Liver (tissue), 3 donors: ENCODE data around the gene ADIRF.

Experiments
- RAD21 ChIP-seq, 2 donors: IDR thresholded peaks; 2 replicates each; pipeline ENCODE4 v1.6.1; 2016; ENCODE audit warnings: antibody characterized with exemption in 2 of 2, mild to moderate bottlenecking in 2 of 2
- RXRA ChIP-seq, 2 donors: IDR thresholded peaks; 2 replicates each; pipeline ENCODE4 v1.6.1; 2017 to 2018; ENCODE audit warnings: antibody characterized with exemption in 2 of 2, mild to moderate bottlenecking in 1 of 2
- YY1 ChIP-seq: IDR thresholded peaks from 2 replicates; pipeline ENCODE4 v1.6.1; 2016; ENCODE audit warnings: antibody characterized with exemption, mild to moderate bottlenecking
- TF ChIP-seq, protein P1 (sequence below): fragments of 150-350 bp; IDR thresholded peaks from 2 replicates; pipeline ENCODE4 v1.5.1; 2017; ENCODE audit warnings: improper control_type of control experiment, low read depth, low read length; ENCODE audit not compliant: missing input control
- TF ChIP-seq, protein P2 (sequence below): IDR thresholded peaks from 2 replicates; pipeline ENCODE4 v1.6.1; 2016; ENCODE audit warnings: antibody characterized with exemption, mild to moderate bottlenecking
- TF ChIP-seq, protein P3 (sequence below): IDR thresholded peaks from 2 replicates; pipeline ENCODE4 v1.6.1; 2016; ENCODE audit warnings: antibody characterized with exemption
- donor health status: healthy.
- donor health status: healthy.

DNA sequence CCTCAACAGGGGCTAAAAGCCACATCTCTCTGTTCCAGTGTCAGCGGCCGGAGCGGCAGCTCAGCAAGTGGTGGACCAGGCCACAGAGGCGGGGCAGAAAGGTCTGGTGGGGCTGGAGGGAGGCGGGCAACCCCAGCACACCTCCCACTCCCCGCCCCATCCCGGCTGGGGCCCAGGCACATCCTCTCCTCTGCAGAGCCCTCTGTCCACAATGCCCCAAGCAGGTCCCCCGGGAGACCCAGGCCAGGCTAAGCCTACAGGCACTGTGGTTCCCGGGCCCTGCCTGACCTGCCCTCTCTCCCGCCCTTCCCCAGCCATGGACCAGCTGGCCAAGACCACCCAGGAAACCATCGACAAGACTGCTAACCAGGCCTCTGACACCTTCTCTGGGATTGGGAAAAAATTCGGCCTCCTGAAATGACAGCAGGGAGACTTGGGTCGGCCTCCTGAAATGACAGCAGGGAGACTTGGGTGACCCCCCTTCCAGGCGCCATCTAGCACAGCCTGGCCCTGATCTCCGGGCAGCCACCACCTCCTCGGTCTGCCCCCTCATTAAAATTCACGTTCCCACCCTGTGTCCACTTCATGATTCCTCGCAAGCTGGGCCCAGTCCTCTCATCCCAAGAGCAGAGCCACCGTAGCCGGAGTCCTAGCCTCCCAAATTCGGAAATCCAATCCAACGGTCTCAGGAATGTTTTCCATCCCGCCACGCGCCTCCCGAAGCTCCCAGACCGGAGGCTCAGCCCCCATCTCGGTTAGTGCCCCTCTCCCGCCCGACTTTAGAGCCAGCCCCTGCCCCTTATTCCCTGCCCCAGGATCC is 2.1 kb downstream of the ADIRF start:
- TF ChIP-seq YY1 (no peak), RAD21 (IDR thresholded peaks at IDR 0.05) (no peak), RXRA (IDR thresholded peaks at IDR 0.05) (no peak)
- TF ChIP-seq, protein P1, sequence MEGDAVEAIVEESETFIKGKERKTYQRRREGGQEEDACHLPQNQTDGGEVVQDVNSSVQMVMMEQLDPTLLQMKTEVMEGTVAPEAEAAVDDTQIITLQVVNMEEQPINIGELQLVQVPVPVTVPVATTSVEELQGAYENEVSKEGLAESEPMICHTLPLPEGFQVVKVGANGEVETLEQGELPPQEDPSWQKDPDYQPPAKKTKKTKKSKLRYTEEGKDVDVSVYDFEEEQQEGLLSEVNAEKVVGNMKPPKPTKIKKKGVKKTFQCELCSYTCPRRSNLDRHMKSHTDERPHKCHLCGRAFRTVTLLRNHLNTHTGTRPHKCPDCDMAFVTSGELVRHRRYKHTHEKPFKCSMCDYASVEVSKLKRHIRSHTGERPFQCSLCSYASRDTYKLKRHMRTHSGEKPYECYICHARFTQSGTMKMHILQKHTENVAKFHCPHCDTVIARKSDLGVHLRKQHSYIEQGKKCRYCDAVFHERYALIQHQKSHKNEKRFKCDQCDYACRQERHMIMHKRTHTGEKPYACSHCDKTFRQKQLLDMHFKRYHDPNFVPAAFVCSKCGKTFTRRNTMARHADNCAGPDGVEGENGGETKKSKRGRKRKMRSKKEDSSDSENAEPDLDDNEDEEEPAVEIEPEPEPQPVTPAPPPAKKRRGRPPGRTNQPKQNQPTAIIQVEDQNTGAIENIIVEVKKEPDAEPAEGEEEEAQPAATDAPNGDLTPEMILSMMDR: no peak
- TF ChIP-seq, protein P2, sequence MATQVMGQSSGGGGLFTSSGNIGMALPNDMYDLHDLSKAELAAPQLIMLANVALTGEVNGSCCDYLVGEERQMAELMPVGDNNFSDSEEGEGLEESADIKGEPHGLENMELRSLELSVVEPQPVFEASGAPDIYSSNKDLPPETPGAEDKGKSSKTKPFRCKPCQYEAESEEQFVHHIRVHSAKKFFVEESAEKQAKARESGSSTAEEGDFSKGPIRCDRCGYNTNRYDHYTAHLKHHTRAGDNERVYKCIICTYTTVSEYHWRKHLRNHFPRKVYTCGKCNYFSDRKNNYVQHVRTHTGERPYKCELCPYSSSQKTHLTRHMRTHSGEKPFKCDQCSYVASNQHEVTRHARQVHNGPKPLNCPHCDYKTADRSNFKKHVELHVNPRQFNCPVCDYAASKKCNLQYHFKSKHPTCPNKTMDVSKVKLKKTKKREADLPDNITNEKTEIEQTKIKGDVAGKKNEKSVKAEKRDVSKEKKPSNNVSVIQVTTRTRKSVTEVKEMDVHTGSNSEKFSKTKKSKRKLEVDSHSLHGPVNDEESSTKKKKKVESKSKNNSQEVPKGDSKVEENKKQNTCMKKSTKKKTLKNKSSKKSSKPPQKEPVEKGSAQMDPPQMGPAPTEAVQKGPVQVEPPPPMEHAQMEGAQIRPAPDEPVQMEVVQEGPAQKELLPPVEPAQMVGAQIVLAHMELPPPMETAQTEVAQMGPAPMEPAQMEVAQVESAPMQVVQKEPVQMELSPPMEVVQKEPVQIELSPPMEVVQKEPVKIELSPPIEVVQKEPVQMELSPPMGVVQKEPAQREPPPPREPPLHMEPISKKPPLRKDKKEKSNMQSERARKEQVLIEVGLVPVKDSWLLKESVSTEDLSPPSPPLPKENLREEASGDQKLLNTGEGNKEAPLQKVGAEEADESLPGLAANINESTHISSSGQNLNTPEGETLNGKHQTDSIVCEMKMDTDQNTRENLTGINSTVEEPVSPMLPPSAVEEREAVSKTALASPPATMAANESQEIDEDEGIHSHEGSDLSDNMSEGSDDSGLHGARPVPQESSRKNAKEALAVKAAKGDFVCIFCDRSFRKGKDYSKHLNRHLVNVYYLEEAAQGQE: no peak
- TF ChIP-seq, protein P3, sequence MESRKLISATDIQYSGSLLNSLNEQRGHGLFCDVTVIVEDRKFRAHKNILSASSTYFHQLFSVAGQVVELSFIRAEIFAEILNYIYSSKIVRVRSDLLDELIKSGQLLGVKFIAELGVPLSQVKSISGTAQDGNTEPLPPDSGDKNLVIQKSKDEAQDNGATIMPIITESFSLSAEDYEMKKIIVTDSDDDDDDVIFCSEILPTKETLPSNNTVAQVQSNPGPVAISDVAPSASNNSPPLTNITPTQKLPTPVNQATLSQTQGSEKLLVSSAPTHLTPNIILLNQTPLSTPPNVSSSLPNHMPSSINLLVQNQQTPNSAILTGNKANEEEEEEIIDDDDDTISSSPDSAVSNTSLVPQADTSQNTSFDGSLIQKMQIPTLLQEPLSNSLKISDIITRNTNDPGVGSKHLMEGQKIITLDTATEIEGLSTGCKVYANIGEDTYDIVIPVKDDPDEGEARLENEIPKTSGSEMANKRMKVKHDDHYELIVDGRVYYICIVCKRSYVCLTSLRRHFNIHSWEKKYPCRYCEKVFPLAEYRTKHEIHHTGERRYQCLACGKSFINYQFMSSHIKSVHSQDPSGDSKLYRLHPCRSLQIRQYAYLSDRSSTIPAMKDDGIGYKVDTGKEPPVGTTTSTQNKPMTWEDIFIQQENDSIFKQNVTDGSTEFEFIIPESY: no peak
